Endothelial cell (in vitro differentiated cells): ENCODE results near the gene SETD7. TPM values are rescaled to one million over a fixed set of nuclear protein-coding genes. Genes with fewer than 3 reads are reported as not detected.
A peak's percentile ranks its signal among the peaks of the same experiment; 100 is the strongest.

Source experiments
- DNase-seq: peaks from one replicate; pipeline ENCODE4 v3.0.0; 2021; ENCODE audit warnings: low spot score
- H3K27ac Mint-ChIP-seq: one replicate; pipeline ENCODE4 v1.8.0; 2021; ENCODE audit warnings: mixed read lengths, inconsistent platforms; ENCODE audit not compliant: unreplicated experiment
- H3K27me3 Mint-ChIP-seq: one replicate; pipeline ENCODE4 v1.8.0; 2021; ENCODE audit warnings: mild to moderate bottlenecking, moderate library complexity, mixed read lengths, inconsistent platforms; ENCODE audit not compliant: unreplicated experiment
- H3K36me3 Mint-ChIP-seq: one replicate; pipeline ENCODE4 v1.8.0; 2021; ENCODE audit warnings: mild to moderate bottlenecking, low read depth, mixed read lengths, inconsistent platforms; ENCODE audit not compliant: unreplicated experiment
- H3K4me1 Mint-ChIP-seq: one replicate; pipeline ENCODE4 v1.8.0; 2021; ENCODE audit warnings: mild to moderate bottlenecking, mixed read lengths, inconsistent platforms; ENCODE audit not compliant: unreplicated experiment
- H3K4me3 Mint-ChIP-seq: one replicate; pipeline ENCODE4 v1.8.0; 2021; ENCODE audit warnings: mild to moderate bottlenecking, mixed read lengths, inconsistent platforms; ENCODE audit not compliant: unreplicated experiment
- H3K9me3 Mint-ChIP-seq: one replicate; pipeline ENCODE4 v1.8.0; 2021; ENCODE audit warnings: mixed read lengths, inconsistent platforms; ENCODE audit not compliant: unreplicated experiment
- total RNA-seq: library from RNA; stranded (reverse); fragmentation: NEBNext Ultra II Directional; extraction: Animal tissue kit (Norgen Biotek cat#: 25700); gene quantifications from one replicate; pipeline ENCODE4 v1.2.1, GENCODE V29; 2021; ENCODE audit not compliant: unreplicated experiment
- TF ChIP-seq, protein P1 (sequence below): fragments of 200-600 bp; sonication (generic); IDR thresholded peaks from one replicate; pipeline ENCODE4 v1.5.0; 2021; ENCODE audit warnings: antibody characterized with exemption; ENCODE audit not compliant: unreplicated experiment

Gene SETD7
- total RNA-seq, 1 donor from 2014 or later, result 8.4 TPM

DNA sequence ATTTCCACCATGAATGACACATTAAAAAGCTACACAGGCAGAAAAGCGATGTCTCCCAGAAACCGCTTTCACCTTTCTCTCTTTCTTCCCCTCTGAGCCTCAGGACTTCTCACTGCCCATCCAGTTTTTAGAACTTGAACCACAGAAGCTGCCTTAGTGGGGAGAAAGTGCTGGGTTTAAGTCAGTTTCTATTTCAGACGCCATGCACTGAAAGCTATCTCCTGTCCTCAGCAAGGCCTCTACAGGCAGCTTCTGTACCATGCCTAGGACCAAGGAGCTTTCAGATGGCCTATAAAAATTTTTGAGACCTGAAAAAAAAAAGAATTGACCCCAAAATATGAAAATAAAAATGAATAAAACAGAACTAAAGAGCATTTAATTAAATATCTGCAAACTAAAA lies 67.6 kb downstream of the SETD7 start:
- H3K9me3 Mint-ChIP-seq, result no peaks in the 10 kb centered on the region
- H3K4me3 Mint-ChIP-seq, result no peak overlapping the region
- H3K36me3 Mint-ChIP-seq, result no peaks in the 10 kb centered on the region
- H3K27me3 Mint-ChIP-seq, result peaks cover 4% of the 10 kb centered on the region
- no peaks in the 10 kb centered on the region for H3K4me1 Mint-ChIP-seq
- TF ChIP-seq, protein P1, sequence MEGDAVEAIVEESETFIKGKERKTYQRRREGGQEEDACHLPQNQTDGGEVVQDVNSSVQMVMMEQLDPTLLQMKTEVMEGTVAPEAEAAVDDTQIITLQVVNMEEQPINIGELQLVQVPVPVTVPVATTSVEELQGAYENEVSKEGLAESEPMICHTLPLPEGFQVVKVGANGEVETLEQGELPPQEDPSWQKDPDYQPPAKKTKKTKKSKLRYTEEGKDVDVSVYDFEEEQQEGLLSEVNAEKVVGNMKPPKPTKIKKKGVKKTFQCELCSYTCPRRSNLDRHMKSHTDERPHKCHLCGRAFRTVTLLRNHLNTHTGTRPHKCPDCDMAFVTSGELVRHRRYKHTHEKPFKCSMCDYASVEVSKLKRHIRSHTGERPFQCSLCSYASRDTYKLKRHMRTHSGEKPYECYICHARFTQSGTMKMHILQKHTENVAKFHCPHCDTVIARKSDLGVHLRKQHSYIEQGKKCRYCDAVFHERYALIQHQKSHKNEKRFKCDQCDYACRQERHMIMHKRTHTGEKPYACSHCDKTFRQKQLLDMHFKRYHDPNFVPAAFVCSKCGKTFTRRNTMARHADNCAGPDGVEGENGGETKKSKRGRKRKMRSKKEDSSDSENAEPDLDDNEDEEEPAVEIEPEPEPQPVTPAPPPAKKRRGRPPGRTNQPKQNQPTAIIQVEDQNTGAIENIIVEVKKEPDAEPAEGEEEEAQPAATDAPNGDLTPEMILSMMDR, result no peak
- no peak overlapping the region for H3K27ac Mint-ChIP-seq
- DNase-seq, result no peak

DNA sequence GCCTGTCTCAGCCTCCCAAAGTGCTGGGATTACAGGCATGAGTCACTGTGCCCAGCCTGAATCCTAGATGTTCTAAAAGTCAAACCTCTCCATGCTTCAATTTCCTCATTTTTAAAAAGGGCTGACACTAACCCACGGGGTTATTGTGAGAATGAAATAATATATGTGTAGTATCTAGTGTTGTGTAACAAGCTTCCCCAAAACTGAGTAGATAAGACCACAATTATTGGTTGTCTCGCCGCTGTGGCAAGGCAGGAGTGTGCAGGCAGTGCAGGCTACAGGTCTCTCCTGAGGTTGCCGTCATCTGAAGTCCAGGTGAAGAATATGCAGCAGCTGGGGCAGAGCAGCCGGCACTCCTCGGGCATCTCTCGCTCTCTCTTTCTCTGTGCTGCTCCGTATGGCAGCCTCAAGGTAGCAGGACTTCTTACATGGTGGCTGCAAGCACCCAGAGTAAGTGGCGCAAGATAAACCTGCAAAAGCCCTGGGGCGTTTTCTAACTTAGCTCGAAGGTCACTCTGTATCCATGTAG lies 71.2 kb downstream of the SETD7 start:
- TF ChIP-seq, protein P1, result no peak
- Mint-ChIP-seq H3K27me3 (peaks cover 7% of the 10 kb centered on the region), H3K9me3 (no peaks in the 10 kb centered on the region), H3K4me3 (no peak overlapping the region), H3K36me3 (no peaks in the 10 kb centered on the region), H3K4me1 (peaks cover 5% of the 10 kb centered on the region), H3K27ac (peak overlapping the region; percentile 7)
- no peak for DNase-seq

DNA sequence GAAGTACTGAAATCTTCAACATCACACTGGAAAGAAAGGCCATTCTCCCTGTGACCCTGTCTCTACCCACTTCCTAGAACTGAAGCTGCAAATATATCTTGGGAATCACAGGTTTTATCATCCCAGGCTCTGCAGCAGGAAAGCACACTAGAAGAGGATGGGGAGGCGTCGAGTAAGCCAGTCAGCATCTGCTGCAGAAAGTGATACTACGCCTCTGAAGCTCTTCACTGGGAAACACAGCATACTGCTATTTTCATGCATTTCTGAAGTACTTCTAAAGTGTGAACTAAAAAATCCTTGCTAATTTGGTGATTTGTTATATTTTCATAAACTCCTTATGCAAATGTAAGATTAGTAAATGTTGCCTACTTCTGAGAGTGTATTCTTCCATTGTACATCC lies 73.0 kb downstream of the SETD7 start:
- Mint-ChIP-seq H3K36me3 (no peaks in the 10 kb centered on the region), H3K4me1 (peaks cover 5% of the 10 kb centered on the region), H3K9me3 (no peaks in the 10 kb centered on the region), H3K27ac (no peak overlapping the region), H3K27me3 (peaks cover 7% of the 10 kb centered on the region), H3K4me3 (no peak overlapping the region)
- no peak for DNase-seq
- TF ChIP-seq, protein P1, result no peak

DNA sequence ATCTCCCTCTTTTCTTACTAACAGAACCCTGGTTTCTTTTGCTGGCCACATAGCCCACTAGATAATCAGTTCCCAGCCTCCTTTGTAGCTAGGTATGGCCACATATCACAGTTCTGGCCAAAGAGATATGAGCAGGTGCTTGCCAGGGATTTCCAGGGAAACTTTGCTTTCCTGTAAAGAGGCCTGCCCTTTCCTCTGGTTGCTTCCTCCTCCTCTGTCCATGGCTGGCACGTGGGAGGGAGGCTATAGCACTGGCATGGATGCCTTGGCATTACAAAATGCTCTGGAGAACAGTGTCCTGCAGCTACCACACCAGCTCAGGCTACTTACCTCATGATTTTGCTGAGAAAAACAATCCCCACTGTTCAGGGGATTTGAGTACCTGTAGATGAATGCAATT lies 74.6 kb downstream of the SETD7 start:
- H3K27me3 Mint-ChIP-seq, result peaks cover 7% of the 10 kb centered on the region
- no peaks in the 10 kb centered on the region for H3K9me3 Mint-ChIP-seq
- no peak overlapping the region for H3K27ac Mint-ChIP-seq
- no peaks in the 10 kb centered on the region for H3K36me3 Mint-ChIP-seq
- TF ChIP-seq, protein P1, result no peak
- H3K4me3 Mint-ChIP-seq, result no peak overlapping the region
- DNase-seq, result no peak
- H3K4me1 Mint-ChIP-seq, result peaks cover 5% of the 10 kb centered on the region

DNA sequence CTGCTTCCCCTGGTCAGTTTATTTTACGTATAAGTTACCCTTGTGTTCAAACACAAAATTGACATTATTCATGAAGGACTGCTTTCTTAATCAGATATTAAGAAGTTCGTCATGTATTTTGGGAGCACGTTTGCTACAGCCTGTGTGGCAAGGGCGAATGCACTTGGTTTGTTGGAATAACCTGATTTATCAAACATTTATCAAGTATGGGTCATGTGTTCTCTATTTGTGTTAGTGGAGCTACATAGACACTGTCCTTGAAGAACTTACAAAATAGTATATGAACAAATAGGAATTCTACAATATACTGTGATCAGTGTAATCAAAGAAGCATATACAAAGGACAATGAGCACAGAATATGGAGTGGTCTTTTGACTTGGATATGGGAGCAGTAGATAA lies 79.7 kb downstream of the SETD7 start:
- Mint-ChIP-seq H3K36me3 (peaks cover 20% of the 10 kb centered on the region), H3K27me3 (peaks cover 6% of the 10 kb centered on the region), H3K9me3 (no peaks in the 10 kb centered on the region), H3K4me3 (no peak overlapping the region), H3K27ac (no peak overlapping the region), H3K4me1 (peaks cover 3% of the 10 kb centered on the region)
- TF ChIP-seq, protein P1, result no peak
- no peak for DNase-seq
